Astrocyte (in vitro differentiated cells and primary cell): ENCODE data around the gene ZBTB7B.

Experiments
- EZH2 ChIP-seq: IDR thresholded peaks from 2 replicates; pipeline ENCODE4 v1.6.1; 2012; ENCODE audit warnings: mild to moderate bottlenecking, low read length, inconsistent platforms; ENCODE audit not compliant: insufficient read depth
- TF ChIP-seq, protein P1 (sequence below): IDR thresholded peaks from 2 replicates; pipeline ENCODE4 v1.5.1; 2011; ENCODE audit warnings: low read depth, mild to moderate bottlenecking, inconsistent platforms, low read length, moderate library complexity; ENCODE audit not compliant: insufficient read depth

DNA sequence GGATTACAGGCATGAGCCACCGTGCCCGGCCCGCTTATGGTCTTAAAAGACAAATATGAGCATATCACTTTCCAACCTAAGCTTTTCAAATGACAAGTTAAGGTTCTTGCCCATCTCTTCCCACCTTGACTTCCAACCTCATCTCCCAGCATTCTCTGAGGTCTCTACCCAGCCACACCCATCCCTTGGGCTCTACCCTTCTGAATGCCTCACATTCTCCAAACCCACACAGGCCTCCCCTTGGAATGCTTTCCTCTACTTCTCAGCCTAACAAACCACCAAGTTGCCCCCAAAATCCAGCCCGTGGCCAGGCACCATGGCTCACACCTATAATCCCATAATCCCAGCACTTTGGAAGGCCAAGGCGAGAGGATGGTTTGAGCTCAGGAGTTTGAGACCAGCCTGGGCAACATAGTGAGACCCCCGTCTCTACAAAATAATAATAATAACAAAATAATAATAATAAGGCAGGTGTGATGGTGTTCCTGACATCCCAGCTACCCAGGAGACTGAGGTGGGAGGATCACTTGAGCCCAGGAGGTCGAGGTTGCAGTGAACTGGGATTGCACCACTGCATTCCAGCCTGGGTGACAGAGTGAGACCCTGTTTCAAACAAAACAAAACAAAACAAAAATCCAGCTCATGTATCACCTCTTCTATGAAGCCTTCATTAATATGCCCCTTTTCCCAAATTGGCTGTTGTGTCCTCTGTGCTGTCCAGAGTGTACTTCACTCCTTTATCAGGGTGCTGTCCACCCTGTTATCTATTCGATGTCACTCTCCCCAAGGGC lies 19.7 kb downstream of the ZBTB7B start:
- TF ChIP-seq, protein P1, sequence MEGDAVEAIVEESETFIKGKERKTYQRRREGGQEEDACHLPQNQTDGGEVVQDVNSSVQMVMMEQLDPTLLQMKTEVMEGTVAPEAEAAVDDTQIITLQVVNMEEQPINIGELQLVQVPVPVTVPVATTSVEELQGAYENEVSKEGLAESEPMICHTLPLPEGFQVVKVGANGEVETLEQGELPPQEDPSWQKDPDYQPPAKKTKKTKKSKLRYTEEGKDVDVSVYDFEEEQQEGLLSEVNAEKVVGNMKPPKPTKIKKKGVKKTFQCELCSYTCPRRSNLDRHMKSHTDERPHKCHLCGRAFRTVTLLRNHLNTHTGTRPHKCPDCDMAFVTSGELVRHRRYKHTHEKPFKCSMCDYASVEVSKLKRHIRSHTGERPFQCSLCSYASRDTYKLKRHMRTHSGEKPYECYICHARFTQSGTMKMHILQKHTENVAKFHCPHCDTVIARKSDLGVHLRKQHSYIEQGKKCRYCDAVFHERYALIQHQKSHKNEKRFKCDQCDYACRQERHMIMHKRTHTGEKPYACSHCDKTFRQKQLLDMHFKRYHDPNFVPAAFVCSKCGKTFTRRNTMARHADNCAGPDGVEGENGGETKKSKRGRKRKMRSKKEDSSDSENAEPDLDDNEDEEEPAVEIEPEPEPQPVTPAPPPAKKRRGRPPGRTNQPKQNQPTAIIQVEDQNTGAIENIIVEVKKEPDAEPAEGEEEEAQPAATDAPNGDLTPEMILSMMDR: no peak
- no peak for TF ChIP-seq EZH2
